IPS DF 19.7 (cell line): ENCODE results near the gene ERBIN.

Source experiments
- DNase-seq: peaks from one replicate; pipeline ENCODE4 v3.0.0-alpha.2; 2013; ENCODE audit warnings: low read depth, low spot score

Gene ERBIN

GRCh38 chr5:66118304-66118703, 191.9 kb downstream of the ERBIN start:
- no peak for DNase-seq

GRCh38 chr5:66122379-66123034, 196.1 kb downstream of the ERBIN start:
- DNase-seq = no peak

GRCh38 chr5:66129144-66129543, 202.8 kb downstream of the ERBIN start:
- DNase-seq = no peak

- no peak for DNase-seq
These were observed 204.1 kb downstream of the ERBIN start for GRCh38 chr5:66130493-66130892.
